ENCODE results near the gene LIFR. TPM values are rescaled to one million over a fixed set of nuclear protein-coding genes. Genes with fewer than 3 reads are reported as not detected.

Gene LIFR
- total RNA-seq, 4 donors from 2014 or later: 3.1 to 72.9 (median 16.9) TPM

DNA sequence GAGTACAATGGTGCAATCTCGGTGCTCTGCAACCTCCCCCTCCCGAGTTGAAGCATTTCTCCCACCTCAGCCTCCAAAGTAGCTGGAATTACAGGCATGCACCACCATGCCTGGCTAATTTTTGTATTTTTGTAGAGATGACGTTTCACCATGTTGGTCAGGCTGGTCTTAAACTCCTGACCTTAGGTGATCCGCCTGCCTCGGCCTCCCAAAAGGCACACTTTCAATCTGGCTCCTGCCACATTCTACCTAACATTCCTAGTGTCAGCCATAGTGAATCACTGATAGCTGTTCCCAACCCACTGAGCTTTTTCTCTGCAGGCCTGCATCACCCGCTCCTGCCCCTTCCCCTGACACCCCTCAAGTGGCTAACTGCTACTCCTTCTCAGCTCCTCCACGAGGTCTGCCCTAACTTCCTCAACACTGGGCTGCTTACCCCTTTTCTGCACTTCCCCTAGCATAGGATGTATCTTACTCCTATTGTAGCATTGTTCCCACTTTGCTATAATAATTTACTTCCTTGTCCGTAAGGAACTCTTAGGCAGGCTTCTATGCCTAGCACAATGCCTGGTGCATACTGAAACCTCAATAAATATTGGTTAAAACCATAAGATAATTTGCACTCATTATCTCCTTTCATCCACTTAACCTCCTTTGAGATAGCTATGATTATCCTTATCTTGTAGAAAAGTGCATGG lies 42.0 kb upstream of the LIFR start:
- intact Hi-C loops (cut with DNase I): no loop called here
- 71 to 72% methylated on average over 6 to 8 of the region's 8 CpGs for WGBS, 2 donors

DNA sequence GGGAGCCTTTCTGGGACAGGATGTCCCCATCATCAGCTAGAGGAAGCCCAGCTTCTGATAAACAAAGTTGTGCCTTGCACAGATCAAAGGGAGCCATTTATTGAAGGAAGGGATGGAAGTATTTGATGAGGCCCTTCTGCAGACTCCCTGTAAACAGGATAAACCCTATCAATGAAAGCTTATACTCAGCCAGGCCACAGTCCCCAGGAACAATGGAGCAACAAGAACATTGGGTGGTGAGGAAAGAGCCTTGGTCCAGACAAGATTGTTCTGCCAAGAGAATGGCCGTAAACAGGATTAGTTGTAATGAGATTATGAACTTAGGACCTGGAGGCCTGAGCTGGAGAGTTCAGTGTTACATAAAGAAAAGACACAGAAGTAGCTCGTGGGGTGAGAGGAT lies 40.5 kb upstream of the LIFR start:
- 79 to 90% methylated on average over 2 of the region's 2 CpGs for WGBS, 2 donors
- Histone ChIP-seq H3K9me3 (no peaks in the 10 kb centered on the region), H3K27ac (no peak overlapping the region), H3K36me3 (no peaks in the 10 kb centered on the region), H3K4me1 (peaks cover 0 to 10% (median 0%) of the 10 kb centered on the region in 3 donors), H3K4me3 (no peak overlapping the region), H3K27me3 (no peaks in the 10 kb centered on the region)
- DNase-seq: no peak
- intact Hi-C loops (cut with DNase I): no loop called here
- no peak for TF ChIP-seq POLR2A (IDR thresholded peaks at IDR 0.05)
- TF ChIP-seq, protein P1, sequence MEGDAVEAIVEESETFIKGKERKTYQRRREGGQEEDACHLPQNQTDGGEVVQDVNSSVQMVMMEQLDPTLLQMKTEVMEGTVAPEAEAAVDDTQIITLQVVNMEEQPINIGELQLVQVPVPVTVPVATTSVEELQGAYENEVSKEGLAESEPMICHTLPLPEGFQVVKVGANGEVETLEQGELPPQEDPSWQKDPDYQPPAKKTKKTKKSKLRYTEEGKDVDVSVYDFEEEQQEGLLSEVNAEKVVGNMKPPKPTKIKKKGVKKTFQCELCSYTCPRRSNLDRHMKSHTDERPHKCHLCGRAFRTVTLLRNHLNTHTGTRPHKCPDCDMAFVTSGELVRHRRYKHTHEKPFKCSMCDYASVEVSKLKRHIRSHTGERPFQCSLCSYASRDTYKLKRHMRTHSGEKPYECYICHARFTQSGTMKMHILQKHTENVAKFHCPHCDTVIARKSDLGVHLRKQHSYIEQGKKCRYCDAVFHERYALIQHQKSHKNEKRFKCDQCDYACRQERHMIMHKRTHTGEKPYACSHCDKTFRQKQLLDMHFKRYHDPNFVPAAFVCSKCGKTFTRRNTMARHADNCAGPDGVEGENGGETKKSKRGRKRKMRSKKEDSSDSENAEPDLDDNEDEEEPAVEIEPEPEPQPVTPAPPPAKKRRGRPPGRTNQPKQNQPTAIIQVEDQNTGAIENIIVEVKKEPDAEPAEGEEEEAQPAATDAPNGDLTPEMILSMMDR (IDR thresholded peaks at IDR 0.05): no peak

More for the DNA sequence above, 42.0 kb upstream of the LIFR start:
- H3K27ac ChIP-seq: no peak overlapping the region
- no peaks in the 10 kb centered on the region for H3K9me3 ChIP-seq
- no peak for DNase-seq
- H3K27me3 ChIP-seq: no peaks in the 10 kb centered on the region
- no peak overlapping the region for H3K4me3 ChIP-seq
- H3K4me1 ChIP-seq: peaks cover 0 to 10% (median 0%) of the 10 kb centered on the region in 3 donors
- no peaks in the 10 kb centered on the region for H3K36me3 ChIP-seq
- TF ChIP-seq POLR2A (IDR thresholded peaks at IDR 0.05): no peak
- TF ChIP-seq, protein P1 (IDR thresholded peaks at IDR 0.05): no peak

DNA sequence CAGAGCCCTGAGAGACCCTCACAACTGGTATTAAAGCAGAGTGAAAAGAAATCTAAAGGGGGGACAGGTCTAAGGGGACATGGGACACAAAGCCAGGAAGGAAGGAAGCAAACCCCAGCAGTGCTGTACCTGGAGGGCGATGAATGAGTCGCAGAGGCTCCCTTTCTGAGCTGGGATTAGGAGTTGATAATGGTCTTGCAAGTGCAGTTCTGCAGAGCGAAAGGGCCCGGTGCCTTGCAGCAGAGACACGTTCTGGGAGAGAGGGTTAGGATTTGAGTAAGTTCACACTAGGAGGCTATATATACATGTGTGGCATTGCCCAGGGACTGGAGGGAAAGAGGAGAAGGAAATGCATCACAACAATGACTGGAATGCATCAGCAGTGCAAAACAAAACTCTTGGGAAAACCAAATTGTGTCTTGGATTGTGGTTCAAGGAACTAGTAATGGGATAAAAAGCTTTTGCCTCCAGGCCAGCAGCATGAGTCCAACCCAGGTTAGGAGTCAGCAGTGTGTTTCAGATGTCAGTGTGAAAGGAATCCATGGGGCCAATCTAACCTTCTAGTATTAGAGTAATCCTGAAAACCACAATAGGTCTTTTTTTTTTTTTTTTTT lies 38.8 kb upstream of the LIFR start:
- H3K36me3 ChIP-seq: no peaks in the 10 kb centered on the region
- no peak overlapping the region for H3K27ac ChIP-seq
- H3K4me1 ChIP-seq: peaks cover 0 to 10% (median 0%) of the 10 kb centered on the region in 3 donors
- no peak for TF ChIP-seq POLR2A (IDR thresholded peaks at IDR 0.05)
- DNase-seq: no peak
- intact Hi-C loops (cut with DNase I): no loop called here
- H3K9me3 ChIP-seq: no peaks in the 10 kb centered on the region
- WGBS, 2 donors: 50 to 51% methylated on average over 5 of the region's 5 CpGs
- H3K4me3 ChIP-seq: peak overlapping the region in 1 of 4 donors; percentile 1
- H3K27me3 ChIP-seq: no peaks in the 10 kb centered on the region

DNA sequence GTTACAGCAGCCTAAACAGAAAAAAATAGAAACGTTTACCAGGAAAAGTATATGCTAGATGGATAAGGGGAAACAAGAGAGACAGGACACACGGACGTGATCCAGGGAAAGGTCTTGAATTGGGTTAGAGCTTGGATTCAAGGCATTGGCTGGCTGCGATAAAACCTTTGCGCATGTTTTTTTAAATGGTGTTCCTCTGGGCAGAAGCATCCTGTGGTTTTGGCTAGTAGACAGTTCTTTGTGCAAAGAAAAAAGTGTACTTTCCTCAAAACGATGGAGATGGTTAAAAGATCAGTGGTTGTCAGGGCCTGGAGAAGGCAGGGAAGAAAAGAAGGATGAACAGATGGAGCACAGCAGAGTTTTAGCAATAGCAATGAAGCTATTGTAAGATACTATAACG lies 37.5 kb upstream of the LIFR start:
- Histone ChIP-seq H3K4me3 (peak overlapping the region in 1 of 4 donors; percentile 15), H3K9me3 (no peaks in the 10 kb centered on the region), H3K4me1 (peaks cover 0 to 1% (median 0%) of the 10 kb centered on the region in 3 donors), H3K27me3 (no peaks in the 10 kb centered on the region), H3K36me3 (no peaks in the 10 kb centered on the region), H3K27ac (no peak overlapping the region)
- DNase-seq: no peak
- TF ChIP-seq POLR2A (IDR thresholded peaks at IDR 0.05): no peak
- TF ChIP-seq, protein P1 (IDR thresholded peaks at IDR 0.05): no peak
- intact Hi-C loops (cut with DNase I): no loop called here
- WGBS, 2 donors: 67 to 75% methylated on average over 7 of the region's 7 CpGs

DNA sequence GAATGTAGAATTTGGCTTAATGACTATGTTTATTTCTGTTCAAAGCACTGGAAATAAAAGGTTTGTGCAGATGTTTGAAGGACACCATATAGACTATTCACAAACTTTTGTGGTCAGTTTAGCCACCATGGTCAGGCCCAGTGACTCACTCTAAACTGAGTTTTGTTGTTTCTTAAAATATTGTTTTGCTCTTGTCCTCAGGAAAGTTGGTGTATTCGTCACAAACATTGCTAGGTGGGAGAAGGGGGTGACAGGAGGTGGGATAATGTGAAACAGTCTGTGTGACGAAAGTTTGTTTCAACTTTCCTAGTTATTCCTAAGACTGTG lies 35.0 kb upstream of the LIFR start:
- TF ChIP-seq, protein P1 (IDR thresholded peaks at IDR 0.05): no peak
- no peak for TF ChIP-seq POLR2A (IDR thresholded peaks at IDR 0.05)

More for the DNA sequence above, 35.0 kb upstream of the LIFR start:
- no peaks in the 10 kb centered on the region for H3K36me3 ChIP-seq
- WGBS, 2 donors: 70 to 77% methylated on average over 2 of the region's 2 CpGs
- H3K4me1 ChIP-seq: no peaks in the 10 kb centered on the region
- H3K9me3 ChIP-seq: no peaks in the 10 kb centered on the region
- no peaks in the 10 kb centered on the region for H3K27me3 ChIP-seq
- H3K27ac ChIP-seq: no peak overlapping the region
- intact Hi-C loops (cut with DNase I): no loop called here
- DNase-seq: no peak
- H3K4me3 ChIP-seq: no peak overlapping the region
